HL-60/S4 treated with retinoic acid at 250 ng/mL for 4 days and 3 days (cell line): ENCODE results near the gene LRRC71.

Experiments used
- in situ Hi-C: fragments of 300-500 bp; cut with MboI; formaldehyde crosslinking; loops from 2 replicates; pipeline ENCODE4 v1.7.0; 2022; ENCODE audit warnings: low sequenced_read_pairs

LRRC71 gene

GRCh38 chr1:156942176-156942575, 21.7 kb downstream of the LRRC71 start:
- in situ Hi-C loops = no loop called here

DNA sequence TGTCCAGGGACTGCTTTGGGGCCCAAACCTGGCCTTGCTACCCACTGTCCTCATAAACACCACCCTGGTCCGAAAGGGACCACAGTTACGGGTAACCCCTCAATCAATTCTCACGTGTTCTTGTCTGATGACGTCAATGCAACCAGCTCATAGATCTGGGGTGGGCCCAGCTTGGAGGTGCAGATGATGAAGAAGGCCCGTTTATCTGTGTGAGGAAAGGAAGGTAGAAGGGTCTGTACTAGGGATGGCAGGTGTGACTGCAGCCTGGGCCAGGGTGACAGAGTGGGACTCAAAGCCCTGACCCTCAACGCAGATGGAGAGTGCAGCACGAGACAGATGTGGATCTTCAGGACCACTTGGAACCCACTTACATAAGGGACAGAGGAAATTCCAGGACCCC, 22.1 kb downstream of the LRRC71 start:
- in situ Hi-C loops = no loop called here

- in situ Hi-C loops = no loop called here
Observed at GRCh38 chr1:156943756-156944155, 23.3 kb downstream of the LRRC71 start.

GRCh38 chr1:156944268-156944667, 23.8 kb downstream of the LRRC71 start:
- in situ Hi-C loops = no loop called here

- in situ Hi-C loops = no loop called here
Observed at GRCh38 chr1:156944848-156945247, 24.4 kb downstream of the LRRC71 start.

- in situ Hi-C loops = no loop called here
Observed at GRCh38 chr1:156945881-156946661, 25.6 kb downstream of the LRRC71 start.

GRCh38 chr1:156947127-156947526, 26.7 kb downstream of the LRRC71 start:
- in situ Hi-C loops = no loop called here

GRCh38 chr1:156947818-156948525, 27.5 kb downstream of the LRRC71 start:
- in situ Hi-C loops = no loop called here

- in situ Hi-C loops = no loop called here
Observed at GRCh38 chr1:156948708-156949107, 28.3 kb downstream of the LRRC71 start.

DNA sequence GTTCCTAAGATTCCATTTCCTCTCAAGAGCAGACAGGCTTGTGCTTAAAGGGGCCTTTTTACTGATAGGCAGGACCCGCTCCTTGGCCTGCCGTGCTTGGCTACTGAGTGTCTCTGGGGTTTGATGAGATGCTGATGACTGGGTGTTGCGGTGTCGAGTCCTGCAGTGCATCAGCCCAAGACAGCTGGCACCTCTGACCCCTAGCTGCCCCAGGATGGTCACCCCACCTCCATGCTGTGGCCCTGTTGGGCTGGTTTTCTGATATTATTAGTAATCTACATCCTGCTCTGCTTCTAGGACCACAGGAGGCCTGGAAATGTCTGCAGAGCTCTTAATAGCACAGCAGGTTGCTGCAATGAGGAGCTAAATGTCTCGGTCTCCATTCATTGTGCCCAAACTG, 28.7 kb downstream of the LRRC71 start:
- in situ Hi-C loops = no loop called here

DNA sequence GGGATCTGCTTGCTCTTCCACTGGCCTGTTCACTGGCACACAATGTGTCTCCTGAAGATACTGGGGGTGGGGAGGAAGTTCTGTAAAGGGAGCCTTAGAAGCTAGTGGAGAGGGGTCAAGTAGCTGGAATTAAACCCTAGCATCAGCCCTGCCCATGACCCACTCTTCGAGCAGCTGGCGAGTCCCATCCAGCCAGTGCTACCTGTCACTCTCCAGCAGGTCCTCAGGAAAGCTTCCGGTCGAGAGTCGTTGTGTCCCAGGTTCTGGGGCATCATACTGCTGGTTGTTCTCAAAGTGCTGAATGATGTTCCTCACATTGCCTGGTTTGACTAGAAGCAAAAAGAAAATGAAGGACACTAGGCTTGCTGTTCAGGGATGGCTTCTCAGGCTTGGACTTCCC, 30.9 kb downstream of the LRRC71 start:
- in situ Hi-C loops = no loop called here

DNA sequence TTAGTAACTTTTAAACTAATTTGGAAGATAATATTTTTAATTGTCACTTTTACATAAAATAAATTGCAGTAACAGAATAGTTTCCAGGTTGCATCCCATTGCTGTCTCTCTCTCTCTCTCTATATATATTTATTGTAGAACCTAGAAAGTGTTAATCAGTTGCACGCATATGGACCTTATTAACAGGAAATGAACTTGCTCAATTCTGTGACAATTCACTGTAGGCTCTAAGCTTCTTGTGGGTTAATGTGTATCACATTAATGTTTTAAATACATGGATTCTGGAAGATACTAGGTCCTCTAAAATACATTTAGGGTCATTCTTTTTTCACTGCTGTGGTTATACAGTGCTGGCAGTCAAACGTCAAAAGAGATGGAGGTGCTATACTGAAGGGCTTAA, 33.1 kb downstream of the LRRC71 start:
- in situ Hi-C loops = no loop called here

DNA sequence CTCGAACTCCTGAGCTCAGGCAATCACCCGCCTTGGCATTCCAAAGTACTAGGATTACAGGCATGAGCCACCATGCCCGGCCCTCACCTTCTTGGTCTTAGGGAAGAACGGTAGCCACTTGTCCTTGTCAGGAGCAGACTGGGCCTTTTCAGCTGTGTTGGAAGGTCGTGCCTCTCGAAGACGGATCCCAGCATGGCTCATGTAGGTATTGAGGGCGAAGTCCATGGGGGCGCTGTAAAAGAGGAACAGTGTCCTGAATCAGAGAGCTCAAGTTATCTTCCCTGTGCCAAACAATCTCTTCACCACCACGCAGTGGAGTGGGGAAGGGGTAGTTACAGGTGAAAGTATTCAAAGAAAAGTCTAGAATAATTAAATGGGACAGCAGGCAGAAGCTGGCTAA, 35.9 kb downstream of the LRRC71 start:
- in situ Hi-C loops = no loop called here

DNA sequence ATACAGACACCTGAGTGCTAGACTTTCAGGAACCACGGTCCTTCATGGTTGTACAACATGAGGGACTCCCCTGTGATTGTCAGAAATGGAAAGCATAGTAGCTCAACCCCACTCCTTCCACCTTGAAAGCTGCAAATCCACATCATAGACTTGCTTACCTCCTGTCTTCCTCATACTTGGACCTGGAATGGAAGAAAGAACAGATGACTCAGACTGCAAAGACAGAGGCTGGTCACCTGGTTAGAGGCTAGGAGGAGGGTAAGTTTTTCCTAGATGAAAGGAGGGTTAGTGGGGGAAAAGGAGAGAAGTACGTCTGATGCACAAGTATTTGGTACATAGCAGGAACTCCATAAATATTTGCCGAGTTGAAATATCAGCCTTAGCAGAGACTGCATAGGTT, 37.2 kb downstream of the LRRC71 start:
- in situ Hi-C loops = no loop called here

GRCh38 chr1:156958247-156958714, 37.8 kb downstream of the LRRC71 start:
- in situ Hi-C loops = no loop called here

GRCh38 chr1:156959414-156959813, 39.0 kb downstream of the LRRC71 start:
- in situ Hi-C loops = no loop called here

- in situ Hi-C loops = no loop called here
Observed at GRCh38 chr1:156959925-156960324, 39.5 kb downstream of the LRRC71 start.

GRCh38 chr1:156961709-156962108, 41.3 kb downstream of the LRRC71 start:
- in situ Hi-C loops = no loop called here

GRCh38 chr1:156963621-156964020, 43.2 kb downstream of the LRRC71 start:
- in situ Hi-C loops = no loop called here

DNA sequence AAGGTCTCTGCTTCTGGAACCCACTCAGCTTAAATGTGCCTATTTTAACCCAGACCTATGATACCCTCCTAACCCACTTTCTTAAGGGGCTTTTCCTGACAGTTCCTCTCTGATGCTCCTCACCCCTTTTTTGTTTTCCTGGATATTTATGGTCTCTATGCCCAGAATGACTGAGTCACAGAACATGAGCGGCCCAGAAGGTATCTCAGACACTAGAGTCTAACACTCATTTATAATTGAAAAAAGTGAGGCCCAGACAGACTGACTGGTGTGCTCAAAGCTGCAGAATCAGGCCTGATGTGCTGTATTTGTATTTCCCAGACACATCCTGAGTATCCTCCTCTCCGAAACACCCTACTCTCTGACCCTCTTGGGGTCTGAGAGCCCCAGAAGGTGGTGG, 44.0 kb downstream of the LRRC71 start:
- in situ Hi-C loops = no loop called here

GRCh38 chr1:156969496-156969895, 49.1 kb downstream of the LRRC71 start:
- in situ Hi-C loops = no loop called here

DNA sequence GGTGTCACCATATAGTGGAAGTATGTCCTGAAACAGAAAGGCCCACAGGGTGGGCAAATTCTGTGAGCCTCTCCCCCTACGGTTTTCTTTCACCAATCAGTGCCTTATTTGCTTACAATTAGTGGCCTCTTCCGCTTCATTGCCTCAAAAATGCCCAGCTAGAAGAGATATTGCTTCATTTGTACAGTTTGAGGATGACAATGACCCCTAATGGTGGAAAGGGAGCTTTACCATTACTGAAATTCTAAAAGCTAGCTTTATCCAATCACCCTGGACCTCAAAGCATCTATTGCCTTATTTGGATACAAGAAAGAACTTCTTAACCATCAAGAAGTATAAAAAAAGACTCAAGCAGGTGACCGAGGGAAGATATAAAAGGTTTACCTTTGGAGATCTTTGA, 49.6 kb downstream of the LRRC71 start:
- in situ Hi-C loops = no loop called here
